GM12875 (cell line): ENCODE measurements around the gene C10orf71.

Source experiments
- H3K4me3 ChIP-seq: one replicate; pipeline ENCODE4 v1.5.1; 2011; ENCODE audit warnings: low read depth, low read length, control low read depth
- TF ChIP-seq, protein P1 (sequence below): IDR thresholded peaks from 2 replicates; pipeline ENCODE4 v1.5.1; 2011; ENCODE audit warnings: low read depth, mild to moderate bottlenecking, control low read depth, inconsistent platforms, low read length, moderate library complexity, borderline replicate concordance; ENCODE audit not compliant: insufficient read depth

C10orf71 gene

GRCh38 chr10:49292565-49293207, 6.3 kb upstream of the C10orf71 start:
- no peak overlapping the region for H3K4me3 ChIP-seq
- TF ChIP-seq, protein P1, sequence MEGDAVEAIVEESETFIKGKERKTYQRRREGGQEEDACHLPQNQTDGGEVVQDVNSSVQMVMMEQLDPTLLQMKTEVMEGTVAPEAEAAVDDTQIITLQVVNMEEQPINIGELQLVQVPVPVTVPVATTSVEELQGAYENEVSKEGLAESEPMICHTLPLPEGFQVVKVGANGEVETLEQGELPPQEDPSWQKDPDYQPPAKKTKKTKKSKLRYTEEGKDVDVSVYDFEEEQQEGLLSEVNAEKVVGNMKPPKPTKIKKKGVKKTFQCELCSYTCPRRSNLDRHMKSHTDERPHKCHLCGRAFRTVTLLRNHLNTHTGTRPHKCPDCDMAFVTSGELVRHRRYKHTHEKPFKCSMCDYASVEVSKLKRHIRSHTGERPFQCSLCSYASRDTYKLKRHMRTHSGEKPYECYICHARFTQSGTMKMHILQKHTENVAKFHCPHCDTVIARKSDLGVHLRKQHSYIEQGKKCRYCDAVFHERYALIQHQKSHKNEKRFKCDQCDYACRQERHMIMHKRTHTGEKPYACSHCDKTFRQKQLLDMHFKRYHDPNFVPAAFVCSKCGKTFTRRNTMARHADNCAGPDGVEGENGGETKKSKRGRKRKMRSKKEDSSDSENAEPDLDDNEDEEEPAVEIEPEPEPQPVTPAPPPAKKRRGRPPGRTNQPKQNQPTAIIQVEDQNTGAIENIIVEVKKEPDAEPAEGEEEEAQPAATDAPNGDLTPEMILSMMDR, result no peak

DNA sequence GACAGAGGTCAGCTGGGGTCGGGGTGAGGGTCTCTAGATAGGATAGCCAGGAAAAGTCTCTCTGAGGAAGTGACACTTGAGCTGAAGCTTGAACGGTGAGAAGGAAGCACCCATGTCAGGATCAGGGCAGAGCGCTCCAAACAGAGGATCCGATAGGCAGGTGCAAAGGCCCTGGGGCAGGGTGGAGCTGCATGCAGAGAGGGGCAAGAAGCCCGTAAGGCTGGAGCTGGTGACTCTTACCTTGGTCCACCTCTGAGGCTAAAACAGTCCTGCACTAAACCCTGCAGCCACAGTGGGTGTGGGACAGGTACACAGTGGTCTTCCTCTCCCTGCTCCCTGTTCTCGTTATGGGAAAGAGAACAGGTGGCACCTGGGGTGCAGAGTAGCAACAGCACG, 5.8 kb upstream of the C10orf71 start:
- H3K4me3 ChIP-seq, result no peak overlapping the region
- TF ChIP-seq, protein P1, result no peak

GRCh38 chr10:49294731-49295130, 4.2 kb upstream of the C10orf71 start:
- TF ChIP-seq, protein P1, result no peak
- H3K4me3 ChIP-seq, result no peak overlapping the region

- no peak overlapping the region for H3K4me3 ChIP-seq
- TF ChIP-seq, protein P1, result no peak
Observed at GRCh38 chr10:49295297-49295696, 3.7 kb upstream of the C10orf71 start.

DNA sequence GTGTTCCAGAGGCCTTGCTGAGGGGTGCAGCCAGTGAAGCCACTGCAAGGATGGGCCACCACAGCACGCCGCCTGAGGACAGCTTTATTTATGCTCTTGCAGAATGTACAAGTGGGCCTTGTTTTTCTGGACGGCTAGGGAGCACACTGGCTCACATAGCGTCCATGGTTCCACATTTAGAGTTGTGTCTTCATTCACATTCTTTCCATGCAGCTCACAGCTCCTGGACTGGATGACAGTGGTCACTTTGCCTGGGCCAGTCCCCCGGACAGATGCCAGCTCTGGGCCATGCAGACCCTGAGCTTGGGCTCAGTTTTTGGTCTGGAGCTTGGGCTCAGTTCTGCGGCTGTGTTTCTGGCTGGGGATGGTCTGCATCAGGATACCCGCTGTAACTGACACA, 2.6 kb upstream of the C10orf71 start:
- H3K4me3 ChIP-seq, result no peak overlapping the region
- TF ChIP-seq, protein P1, result no peak

DNA sequence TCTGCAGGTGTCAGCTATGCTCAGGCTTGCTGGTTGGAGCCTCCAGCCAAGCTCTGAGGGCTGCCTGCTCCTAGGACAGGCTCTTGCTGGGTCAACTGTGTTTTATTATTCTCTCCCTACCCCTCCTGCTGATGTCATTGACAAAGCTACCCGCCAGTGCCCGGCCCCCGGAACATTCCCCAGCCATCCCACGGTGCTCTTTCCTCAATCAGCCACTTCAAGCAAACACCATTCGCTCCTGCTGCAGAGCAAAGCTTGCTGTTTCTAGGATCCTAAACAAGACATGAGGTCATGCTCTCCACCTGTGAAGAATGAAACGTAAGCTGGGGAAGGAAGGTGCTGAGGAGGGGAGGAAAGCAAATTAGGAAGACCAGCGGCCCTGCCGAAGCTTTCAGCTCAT, 2.1 kb upstream of the C10orf71 start:
- no peak overlapping the region for H3K4me3 ChIP-seq
- TF ChIP-seq, protein P1, result no peak

DNA sequence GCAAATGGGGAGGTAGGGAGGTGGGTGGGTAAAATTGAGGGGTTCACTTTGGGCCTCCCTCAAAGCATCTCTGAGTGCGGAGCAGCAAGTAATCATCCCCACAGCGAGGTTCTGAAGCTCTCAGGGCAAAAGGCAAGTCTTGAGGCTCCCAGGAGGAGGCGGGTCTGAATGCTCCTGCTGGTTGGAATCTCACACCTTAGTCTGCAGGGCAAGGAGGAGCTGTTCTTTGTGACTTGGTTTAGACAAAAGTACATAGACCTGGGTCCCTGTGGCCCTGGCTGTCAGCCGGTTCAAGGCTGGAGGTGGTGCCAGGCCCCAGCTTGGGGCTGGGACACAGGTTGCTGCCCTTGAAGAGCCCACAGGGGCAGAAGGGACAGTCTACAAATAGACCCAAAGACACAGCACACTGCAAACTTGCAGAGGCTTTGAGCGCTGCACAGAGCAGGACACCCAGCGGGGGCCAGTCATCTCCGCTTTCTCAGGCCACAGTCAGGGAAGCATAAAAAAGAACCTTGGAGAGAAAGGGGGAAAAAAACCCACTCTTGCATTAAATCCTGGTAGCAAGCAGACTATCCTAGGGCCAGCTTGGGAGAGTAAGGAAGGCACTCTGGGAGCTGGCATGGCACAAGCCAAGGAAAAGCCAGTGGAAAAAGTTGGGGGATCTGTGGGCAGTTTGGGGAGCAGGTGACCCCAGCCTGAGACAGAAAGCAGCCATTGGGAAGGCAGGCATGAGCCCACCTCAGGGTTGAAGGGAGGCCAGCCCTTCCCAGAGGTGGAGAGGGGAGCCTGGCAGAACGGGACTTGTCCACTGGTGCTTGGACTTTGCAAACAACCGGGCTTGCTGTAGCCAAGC, 926 bp upstream of the C10orf71 start:
- TF ChIP-seq, protein P1, result no peak
- no peak overlapping the region for H3K4me3 ChIP-seq
